Fibroblast of skin of scalp (primary cell): ENCODE data around the gene CACNA1S.

ENCODE experiments used
- DNase-seq: peaks from one replicate; pipeline ENCODE4 v3.0.0-alpha.2; 2013

The CACNA1S gene

GRCh38 chr1:201025571-201026002 lies 86.6 kb downstream of the CACNA1S start:
- DNase-seq = peak; percentile 74

- DNase-seq = no peak
Observed at GRCh38 chr1:201024625-201024998, 87.6 kb downstream of the CACNA1S start.

GRCh38 chr1:201023920-201024624 lies 88.2 kb downstream of the CACNA1S start:
- no peak for DNase-seq

GRCh38 chr1:201023517-201023902 lies 88.7 kb downstream of the CACNA1S start, which contains the start of gene KIF21B:
Gene KIF21B, minus strand, starts transcription at chr1:201023714. Its CDS starts 331 bp downstream, at chr1:201023383.
- DNase-seq = peak; percentile 76

- no peak for DNase-seq
Observed at GRCh38 chr1:201022820-201023516, 89.3 kb downstream of the CACNA1S start.

GRCh38 chr1:201022493-201022819 lies 89.8 kb downstream of the CACNA1S start:
- DNase-seq = no peak

- no peak for DNase-seq
Observed at GRCh38 chr1:201021630-201022492, 90.4 kb downstream of the CACNA1S start.

- DNase-seq = no peak
Observed at GRCh38 chr1:201020721-201021629, 91.3 kb downstream of the CACNA1S start.

- no peak for DNase-seq
Observed at GRCh38 chr1:201020040-201020591, 92.1 kb downstream of the CACNA1S start.

- peak; percentile 67 for DNase-seq
Observed at GRCh38 chr1:201019321-201019977, 92.8 kb downstream of the CACNA1S start.

GRCh38 chr1:201017828-201018163 lies 94.4 kb downstream of the CACNA1S start:
- DNase-seq = no peak

- peak; percentile 65 for DNase-seq
Observed at GRCh38 chr1:201016943-201017827, 95.0 kb downstream of the CACNA1S start.

- peak; percentile 66 for DNase-seq
Observed at GRCh38 chr1:201016211-201016651, 96.0 kb downstream of the CACNA1S start.

- no peak for DNase-seq
Observed at GRCh38 chr1:201015551-201016091, 96.6 kb downstream of the CACNA1S start.

GRCh38 chr1:201014816-201015200 lies 97.4 kb downstream of the CACNA1S start:
- no peak for DNase-seq

- DNase-seq = no peak
Observed at GRCh38 chr1:201013991-201014815, 98.0 kb downstream of the CACNA1S start.

GRCh38 chr1:201013031-201013485 lies 99.2 kb downstream of the CACNA1S start:
- DNase-seq = no peak

GRCh38 chr1:201011616-201012015 lies 100.6 kb downstream of the CACNA1S start:
- no peak for DNase-seq
